22Rv1 (cell line): ENCODE data around the gene ANAPC4.

ENCODE experiments used
- ZFX ChIP-seq: fragments of 450-650 bp; IDR thresholded peaks from 2 replicates; pipeline ENCODE4 v1.6.1; 2017; ENCODE audit warnings: antibody characterized with exemption, borderline replicate concordance
- TF ChIP-seq, protein P1 (sequence below): fragments of 450-650 bp; IDR thresholded peaks from 2 replicates; pipeline ENCODE4 v1.5.1; 2017; ENCODE audit warnings: mild to moderate bottlenecking

DNA sequence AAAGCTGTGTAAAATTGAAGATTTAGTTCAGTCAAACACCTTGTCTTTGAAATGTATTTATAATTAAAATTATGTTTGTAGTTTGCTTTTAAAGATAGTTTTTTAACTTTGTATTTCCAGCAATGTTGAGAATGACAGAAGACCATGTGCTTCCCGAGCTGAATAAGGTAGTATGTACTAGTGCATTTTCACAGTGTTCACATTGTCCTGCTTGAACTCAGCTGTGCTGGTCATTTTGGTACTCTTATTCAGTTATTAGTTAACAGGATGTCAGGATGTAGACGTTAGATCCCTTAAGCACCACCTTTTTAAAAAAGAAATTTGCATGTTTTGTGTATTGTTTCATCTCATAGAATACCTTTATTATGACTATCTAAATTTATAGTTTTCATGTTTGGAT lies 28.4 kb downstream of the ANAPC4 start:
- TF ChIP-seq, protein P1, sequence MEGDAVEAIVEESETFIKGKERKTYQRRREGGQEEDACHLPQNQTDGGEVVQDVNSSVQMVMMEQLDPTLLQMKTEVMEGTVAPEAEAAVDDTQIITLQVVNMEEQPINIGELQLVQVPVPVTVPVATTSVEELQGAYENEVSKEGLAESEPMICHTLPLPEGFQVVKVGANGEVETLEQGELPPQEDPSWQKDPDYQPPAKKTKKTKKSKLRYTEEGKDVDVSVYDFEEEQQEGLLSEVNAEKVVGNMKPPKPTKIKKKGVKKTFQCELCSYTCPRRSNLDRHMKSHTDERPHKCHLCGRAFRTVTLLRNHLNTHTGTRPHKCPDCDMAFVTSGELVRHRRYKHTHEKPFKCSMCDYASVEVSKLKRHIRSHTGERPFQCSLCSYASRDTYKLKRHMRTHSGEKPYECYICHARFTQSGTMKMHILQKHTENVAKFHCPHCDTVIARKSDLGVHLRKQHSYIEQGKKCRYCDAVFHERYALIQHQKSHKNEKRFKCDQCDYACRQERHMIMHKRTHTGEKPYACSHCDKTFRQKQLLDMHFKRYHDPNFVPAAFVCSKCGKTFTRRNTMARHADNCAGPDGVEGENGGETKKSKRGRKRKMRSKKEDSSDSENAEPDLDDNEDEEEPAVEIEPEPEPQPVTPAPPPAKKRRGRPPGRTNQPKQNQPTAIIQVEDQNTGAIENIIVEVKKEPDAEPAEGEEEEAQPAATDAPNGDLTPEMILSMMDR, result no peak
- TF ChIP-seq ZFX, result no peak
